ENCODE results near the gene LRMDA.

The LRMDA gene

GRCh38 chr10:75776738-75777504, 345.5 kb downstream of the LRMDA start:
- no peak for TF ChIP-seq CTCF (IDR thresholded peaks at IDR 0.05; ENCODE audit: low read depth, low read length)
- H3K4me3 ChIP-seq (ENCODE audit: low read depth, low read length) = no peak overlapping the region
- in situ Hi-C loops (cut with HindIII; ENCODE audit: low sequenced_read_pairs) = no loop called here

GRCh38 chr10:75778665-75779064, 347.2 kb downstream of the LRMDA start:
- in situ Hi-C loops (cut with HindIII; ENCODE audit: low sequenced_read_pairs) = no loop called here
- no peak for TF ChIP-seq CTCF (IDR thresholded peaks at IDR 0.05; ENCODE audit: low read depth, low read length)
- H3K4me3 ChIP-seq (ENCODE audit: low read depth, low read length) = no peak overlapping the region
- no peak for DNase-seq (ENCODE audit: low read depth, low spot score)

More at GRCh38 chr10:75776738-75777504, 345.5 kb downstream of the LRMDA start:
- no peak for DNase-seq (ENCODE audit: low read depth, low spot score)

GRCh38 chr10:75779276-75779675, 347.9 kb downstream of the LRMDA start:
- in situ Hi-C loops (cut with HindIII; ENCODE audit: low sequenced_read_pairs) = no loop called here
- no peak overlapping the region for H3K4me3 ChIP-seq (ENCODE audit: low read depth, low read length)
- no peak for DNase-seq (ENCODE audit: low read depth, low spot score)
- no peak for TF ChIP-seq CTCF (IDR thresholded peaks at IDR 0.05; ENCODE audit: low read depth, low read length)

- in situ Hi-C loops (cut with HindIII; ENCODE audit: low sequenced_read_pairs) = no loop called here
- no peak for TF ChIP-seq CTCF (IDR thresholded peaks at IDR 0.05; ENCODE audit: low read depth, low read length)
- H3K4me3 ChIP-seq (ENCODE audit: low read depth, low read length) = no peak overlapping the region
- DNase-seq (ENCODE audit: low read depth, low spot score) = no peak
These were observed 351.2 kb downstream of the LRMDA start for GRCh38 chr10:75782463-75783248.

- peak; percentile 14 for DNase-seq (ENCODE audit: low read depth, low spot score)
- in situ Hi-C loops (cut with HindIII; ENCODE audit: low sequenced_read_pairs) = no loop called here
- no peak for TF ChIP-seq CTCF (IDR thresholded peaks at IDR 0.05; ENCODE audit: low read depth, low read length)
- no peak overlapping the region for H3K4me3 ChIP-seq (ENCODE audit: low read depth, low read length)
These were observed 357.2 kb downstream of the LRMDA start for GRCh38 chr10:75788394-75789205.

GRCh38 chr10:75793848-75794247, 362.4 kb downstream of the LRMDA start:
- no peak for DNase-seq (ENCODE audit: low read depth, low spot score)
- H3K4me3 ChIP-seq (ENCODE audit: low read depth, low read length) = no peak overlapping the region
- in situ Hi-C loops (cut with HindIII; ENCODE audit: low sequenced_read_pairs) = no loop called here
- TF ChIP-seq CTCF (IDR thresholded peaks at IDR 0.05; ENCODE audit: low read depth, low read length) = no peak

Data from astrocyte of the spinal cord (primary cell).